HG03175 (cell line): ENCODE results near the gene EXOC1L.

Experiments used
- ATAC-seq: cut with Tn5 transposase; IDR thresholded peaks from one replicate; pipeline ENCODE4 v1.9.1; 2021; ENCODE audit warnings: mild to moderate bottlenecking, moderate library complexity; ENCODE audit not compliant: unreplicated experiment

Gene EXOC1L

GRCh38 chr4:55819634-55820033 lies at the start of gene EXOC1L:
Gene EXOC1L (plus strand): TSS chr4:55819790. CDS start chr4:55820027, 237 bp downstream.
- no peak for ATAC-seq

GRCh38 chr4:55770662-55771061 lies 48.9 kb upstream of the EXOC1L start:
- no peak for ATAC-seq

- no peak for ATAC-seq
Observed at GRCh38 chr4:55781341-55781740, 38.2 kb upstream of the EXOC1L start.

GRCh38 chr4:55781812-55782211 lies 37.8 kb upstream of the EXOC1L start:
- no peak for ATAC-seq

GRCh38 chr4:55783584-55783983 lies 36.0 kb upstream of the EXOC1L start:
- no peak for ATAC-seq

- no peak for ATAC-seq
Observed at GRCh38 chr4:55784747-55785146, 34.8 kb upstream of the EXOC1L start.

- no peak for ATAC-seq
Observed at GRCh38 chr4:55791666-55792065, 27.9 kb upstream of the EXOC1L start.

GRCh38 chr4:55793479-55793878 lies 26.1 kb upstream of the EXOC1L start:
- no peak for ATAC-seq

- ATAC-seq, result no peak
Observed at GRCh38 chr4:55794053-55794452, 25.5 kb upstream of the EXOC1L start.

- ATAC-seq, result no peak
Observed at GRCh38 chr4:55795341-55795740, 24.2 kb upstream of the EXOC1L start.

- no peak for ATAC-seq
Observed at GRCh38 chr4:55801498-55801897, 18.1 kb upstream of the EXOC1L start.

GRCh38 chr4:55807556-55807955 lies 12.0 kb upstream of the EXOC1L start:
- ATAC-seq, result no peak

- no peak for ATAC-seq
Observed at GRCh38 chr4:55808186-55808585, 11.4 kb upstream of the EXOC1L start.

- ATAC-seq, result no peak
Observed at GRCh38 chr4:55808632-55809031, 11.0 kb upstream of the EXOC1L start.

GRCh38 chr4:55817691-55818090 lies 1.9 kb upstream of the EXOC1L start:
- no peak for ATAC-seq

GRCh38 chr4:55820279-55820678 lies 689 bp downstream of the EXOC1L start:
- ATAC-seq, result no peak

GRCh38 chr4:55822329-55822728 lies 2.7 kb downstream of the EXOC1L start:
- ATAC-seq, result no peak

GRCh38 chr4:55824865-55825264 lies 5.3 kb downstream of the EXOC1L start:
- no peak for ATAC-seq

GRCh38 chr4:55826986-55827385 lies 7.4 kb downstream of the EXOC1L start:
- no peak for ATAC-seq

- no peak for ATAC-seq
Observed at GRCh38 chr4:55827582-55827981, 8.0 kb downstream of the EXOC1L start.

GRCh38 chr4:55830048-55830447 lies 10.5 kb downstream of the EXOC1L start:
- ATAC-seq, result no peak

GRCh38 chr4:55830716-55831115 lies 11.1 kb downstream of the EXOC1L start:
- no peak for ATAC-seq

- ATAC-seq, result no peak
Observed at GRCh38 chr4:55834086-55834795, 14.7 kb downstream of the EXOC1L start.
